HG03469 (cell line): Measurements from ENCODE around the gene NUB1.

Source experiments
- ATAC-seq: cut with Tn5 transposase; IDR thresholded peaks from one replicate; pipeline ENCODE4 v1.9.1; 2021; ENCODE audit warnings: mild to moderate bottlenecking, moderate library complexity, moderate number of reproducible peaks; ENCODE audit not compliant: unreplicated experiment

NUB1 gene

GRCh38 chr7:151386301-151387160 is 44.9 kb downstream of the NUB1 start:
- ATAC-seq, result no peak

- no peak for ATAC-seq
These were observed 45.8 kb downstream of the NUB1 start for GRCh38 chr7:151387161-151388006.

GRCh38 chr7:151388007-151388297 is 46.3 kb downstream of the NUB1 start:
- no peak for ATAC-seq

GRCh38 chr7:151388430-151388829 is 46.8 kb downstream of the NUB1 start:
- no peak for ATAC-seq

- no peak for ATAC-seq
These were observed 47.6 kb downstream of the NUB1 start for GRCh38 chr7:151389096-151389767.

GRCh38 chr7:151389768-151390597 is 48.4 kb downstream of the NUB1 start:
- ATAC-seq, result no peak

- no peak for ATAC-seq
These were observed 49.2 kb downstream of the NUB1 start for GRCh38 chr7:151390598-151391357.

- ATAC-seq, result no peak
These were observed 49.7 kb downstream of the NUB1 start for GRCh38 chr7:151391358-151391730.

- no peak for ATAC-seq
These were observed 50.4 kb downstream of the NUB1 start for GRCh38 chr7:151392002-151392401.

GRCh38 chr7:151392426-151392825 is 50.8 kb downstream of the NUB1 start:
- no peak for ATAC-seq

- ATAC-seq, result no peak
These were observed 51.7 kb downstream of the NUB1 start for GRCh38 chr7:151393031-151393977.

- ATAC-seq, result no peak
These were observed 52.7 kb downstream of the NUB1 start for GRCh38 chr7:151394076-151395035.

GRCh38 chr7:151395036-151395367 is 53.4 kb downstream of the NUB1 start:
- ATAC-seq, result no peak

GRCh38 chr7:151396328-151396970 is 54.8 kb downstream of the NUB1 start:
- no peak for ATAC-seq

- ATAC-seq, result no peak
These were observed 55.4 kb downstream of the NUB1 start for GRCh38 chr7:151397026-151397425.

GRCh38 chr7:151398446-151399304 is 57.1 kb downstream of the NUB1 start:
- no peak for ATAC-seq

GRCh38 chr7:151399305-151399601 is 57.6 kb downstream of the NUB1 start:
- no peak for ATAC-seq
